Peyer's patch (tissue), 4 donors: ENCODE measurements around the gene CDH23.

Experiments used
- POLR2A ChIP-seq, 2 donors: fragments of 450-650 bp; IDR thresholded peaks; one replicate each; pipeline ENCODE4 v1.5.1; 2017; ENCODE audit warnings: antibody characterized with exemption in 2 of 2, mild to moderate bottlenecking in 2 of 2, moderate library complexity in 2 of 2
- TF ChIP-seq, protein P1 (sequence below), 6 experiments: fragments of 450-650 bp in 4 of 6; fragments of 200-600 bp in 2 of 6; sonication (generic) in 1 of 6; IDR thresholded peaks; one replicate each; pipeline ENCODE4 v1.5.1; 2017 to 2019; ENCODE audit warnings: antibody characterized with exemption in 6 of 6, mild to moderate bottlenecking in 3 of 6, moderate library complexity in 1 of 6

DNA sequence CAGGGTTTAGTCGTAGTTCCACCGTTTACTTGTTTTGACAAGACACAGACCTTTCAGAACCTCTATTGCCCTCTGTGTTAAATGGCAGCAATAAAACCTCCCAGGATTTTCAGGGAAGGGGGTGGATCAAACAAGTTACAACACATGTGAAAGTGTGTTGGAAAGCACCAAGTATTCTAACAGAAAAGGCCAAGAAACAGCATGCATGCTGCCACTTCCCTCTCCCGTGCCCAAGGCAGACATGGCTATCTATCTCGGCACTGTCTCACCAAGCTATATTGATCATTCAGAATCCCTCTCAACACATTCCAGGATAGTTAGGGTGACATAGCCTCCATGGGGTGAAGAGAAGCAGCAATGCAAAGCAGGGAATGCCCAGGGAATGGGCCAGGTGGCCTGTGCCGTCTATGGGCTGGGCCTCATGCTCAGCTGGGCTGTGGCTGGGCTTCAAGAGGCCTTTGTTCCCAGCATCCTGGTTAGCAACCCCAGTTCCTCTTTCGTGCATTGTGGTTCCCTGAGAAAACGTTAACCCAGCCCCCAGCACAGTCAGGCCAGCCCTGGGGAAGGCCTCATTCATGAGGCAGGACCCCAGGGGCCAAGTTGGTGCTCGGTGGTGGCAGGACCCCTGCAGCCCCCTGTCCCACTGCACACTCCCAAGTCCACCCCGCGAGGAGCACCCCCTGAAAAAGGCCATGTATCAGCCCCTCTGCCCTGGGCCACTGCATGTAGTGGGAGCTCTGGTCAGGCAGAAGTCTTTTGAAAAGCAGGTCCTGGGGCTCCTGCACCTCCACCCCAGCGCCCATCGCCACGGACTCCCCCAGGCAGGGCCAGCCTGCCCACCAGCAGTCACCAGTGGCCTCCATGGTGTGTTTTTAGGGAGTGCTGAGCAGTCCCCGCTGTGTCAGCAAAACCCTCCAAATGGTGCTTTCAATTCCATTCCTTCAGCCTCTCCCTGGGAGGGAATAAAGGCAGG, 351.1 kb downstream of the CDH23 start:
- TF ChIP-seq, protein P1, sequence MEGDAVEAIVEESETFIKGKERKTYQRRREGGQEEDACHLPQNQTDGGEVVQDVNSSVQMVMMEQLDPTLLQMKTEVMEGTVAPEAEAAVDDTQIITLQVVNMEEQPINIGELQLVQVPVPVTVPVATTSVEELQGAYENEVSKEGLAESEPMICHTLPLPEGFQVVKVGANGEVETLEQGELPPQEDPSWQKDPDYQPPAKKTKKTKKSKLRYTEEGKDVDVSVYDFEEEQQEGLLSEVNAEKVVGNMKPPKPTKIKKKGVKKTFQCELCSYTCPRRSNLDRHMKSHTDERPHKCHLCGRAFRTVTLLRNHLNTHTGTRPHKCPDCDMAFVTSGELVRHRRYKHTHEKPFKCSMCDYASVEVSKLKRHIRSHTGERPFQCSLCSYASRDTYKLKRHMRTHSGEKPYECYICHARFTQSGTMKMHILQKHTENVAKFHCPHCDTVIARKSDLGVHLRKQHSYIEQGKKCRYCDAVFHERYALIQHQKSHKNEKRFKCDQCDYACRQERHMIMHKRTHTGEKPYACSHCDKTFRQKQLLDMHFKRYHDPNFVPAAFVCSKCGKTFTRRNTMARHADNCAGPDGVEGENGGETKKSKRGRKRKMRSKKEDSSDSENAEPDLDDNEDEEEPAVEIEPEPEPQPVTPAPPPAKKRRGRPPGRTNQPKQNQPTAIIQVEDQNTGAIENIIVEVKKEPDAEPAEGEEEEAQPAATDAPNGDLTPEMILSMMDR (IDR thresholded peaks at IDR 0.05), result no peak
- no peak for TF ChIP-seq POLR2A (IDR thresholded peaks at IDR 0.05)
